K562 (cell line): Measurements from ENCODE around the gene CNIH3. TPM values are rescaled to one million over a fixed set of nuclear protein-coding genes. Genes with fewer than 3 reads are reported as not detected.

Source experiments
- ATAC-seq: fragments of 200-7000 bp; cut with Tn5 transposase; 3 replicates; pipeline ENCODE4 v1.9.1; 2020; ENCODE audit warnings: moderate library complexity
- BruUV-seq: library from RNA; stranded (reverse); fragments of 400-500 nt; replicated peaks from 2 replicates; lab custom pipeline; 2021; lab: Mats Ljungman, UMichigan
- CTCF ChIA-PET: fragments of 300-600 bp; formaldehyde crosslinking; extraction: SDS; loops from one replicate; lab custom pipeline; 2021; ENCODE audit warnings: low intra/inter-chr PET ratio; lab: Yijun Ruan, JAX
- POLR2A ChIA-PET: fragments of 300-600, 350-650 bp; sonication (Branson Sonifier 250); formaldehyde crosslinking; extraction: SDS; loops from one replicate; lab custom pipeline; 2021; ENCODE audit warnings: antibody characterized with exemption, inconsistent platforms; lab: Yijun Ruan, JAX
- DNase-seq, 4 experiments: peaks; one replicate each; pipeline versions ENCODE4 v3.0.0 to v3.0.0-alpha.2; 2011 to 2018; ENCODE audit warnings: low spot score in 3 of 4, mixed read lengths in 3 of 4; ENCODE audit errors: extremely low read depth in 1 of 4
- FAIRE-seq: peaks from 2 replicates; lab custom pipeline; 2011; peaks lifted over from hg19 to GRCh38; lab: Jason Lieb, UNC
- H2AFZ ChIP-seq: 2 replicates; pipeline ENCODE4 v1.6.0; 2011; ENCODE audit warnings: low read depth, low read length, control low read depth, inconsistent platforms
- H3K27ac ChIP-seq: fragments of 200-600 bp; 3 replicates; pipeline ENCODE4 v1.8.0; 2011; ENCODE audit warnings: low read depth, mild to moderate bottlenecking, control low read depth, inconsistent platforms, low read length, moderate library complexity, mixed read lengths; ENCODE audit errors: extremely low read depth
- H3K27me3 ChIP-seq, 2 experiments: fragments of 300-600 bp in 1 of 2; 2 replicates in 1 of 2; 3 replicates in 1 of 2; pipeline versions ENCODE4 v1.6.0 to v1.8.0; 2011; ENCODE audit warnings: inconsistent platforms in 2 of 2, low read length in 2 of 2, mild to moderate bottlenecking in 1 of 2, mixed read lengths in 1 of 2, moderate library complexity in 1 of 2; ENCODE audit not compliant: control insufficient read depth in 2 of 2, insufficient read depth in 2 of 2
- H3K36me3 ChIP-seq: fragments of 300-600 bp; 3 replicates; pipeline ENCODE4 v1.8.0; 2011; ENCODE audit warnings: mild to moderate bottlenecking, low read length, inconsistent platforms; ENCODE audit not compliant: control insufficient read depth, insufficient read depth
- H3K4me1 ChIP-seq, 2 experiments: fragments of 200-600 bp in 1 of 2; replicated peaks in 1 of 2; 2 replicates in 1 of 2; 3 replicates in 1 of 2; pipeline versions ENCODE4 v1.5.1 to v1.8.0; 2011; ENCODE audit warnings: inconsistent platforms in 2 of 2, low read length in 2 of 2, mild to moderate bottlenecking in 1 of 2, mixed read lengths in 1 of 2, moderate library complexity in 1 of 2; ENCODE audit not compliant: control insufficient read depth in 2 of 2, insufficient read depth in 2 of 2
- H3K4me2 ChIP-seq: 2 replicates; pipeline ENCODE4 v1.6.1; 2011; ENCODE audit warnings: low read length, control low read depth, inconsistent platforms, mixed read lengths; ENCODE audit not compliant: insufficient read depth
- H3K4me3 ChIP-seq: fragments of 200-600 bp; sonication (generic), shearing (Covaris generic); 2 replicates; pipeline ENCODE4 v1.5.1; 2016; ENCODE audit warnings: control low read depth, inconsistent platforms
- H3K79me2 ChIP-seq: fragments of 200-600 bp; 3 replicates; pipeline ENCODE4 v1.8.0; 2011; ENCODE audit warnings: low read length, inconsistent platforms; ENCODE audit not compliant: control insufficient read depth, insufficient read depth
- H3K9ac ChIP-seq, 2 experiments: 2 replicates each; pipeline versions ENCODE4 v1.6.0 to v1.6.1; 2011; ENCODE audit warnings: low read depth in 2 of 2, low read length in 2 of 2, control low read depth in 1 of 2, inconsistent platforms in 1 of 2, mild to moderate bottlenecking in 1 of 2, mixed read lengths in 1 of 2; ENCODE audit not compliant: insufficient read depth in 1 of 2
- H3K9me1 ChIP-seq: one replicate; pipeline ENCODE4 v1.6.0; 2011; ENCODE audit warnings: inconsistent platforms, mild to moderate bottlenecking, low read length, moderate library complexity; ENCODE audit not compliant: control insufficient read depth, insufficient read depth
- H3K9me3 ChIP-seq: replicated peaks from 2 replicates; pipeline ENCODE4 v1.5.1; 2011; ENCODE audit warnings: low read depth, low read length, inconsistent platforms; ENCODE audit not compliant: control insufficient read depth, insufficient read depth
- H4K20me1 ChIP-seq: replicated peaks from 2 replicates; pipeline ENCODE4 v1.6.1; 2011; ENCODE audit warnings: low read length, inconsistent platforms, mixed read lengths; ENCODE audit not compliant: control insufficient read depth, insufficient read depth
- BRD4 ChIP-seq: fragments of 200-600 bp; sonication (generic); IDR thresholded peaks from 2 replicates; pipeline ENCODE4 v1.6.1; 2017; ENCODE audit warnings: inconsistent platforms
- CBFA2T3 ChIP-seq: fragments of 450-650 bp; IDR thresholded peaks from 2 replicates; pipeline ENCODE4 v1.6.1; 2017
- CHCHD3 ChIP-seq: fragments of 250-450 bp; sonication (Bioruptor Pico); IDR thresholded peaks from 2 replicates; pipeline ENCODE4 v2.1.2; 2022; ENCODE audit warnings: mild to moderate bottlenecking
- EGR1 ChIP-seq: fragments of 450-650 bp; conservative IDR thresholded peaks from 2 replicates; pipeline ENCODE4 v1.6.1; 2017; ENCODE audit warnings: mild to moderate bottlenecking
- HMG20B ChIP-seq: fragments of 250-450 bp; sonication (Bioruptor Pico); IDR thresholded peaks from 2 replicates; pipeline ENCODE4 v1.5.0; 2021; ENCODE audit warnings: mild to moderate bottlenecking
- NEUROD1 ChIP-seq: fragments of 150-350 bp; IDR thresholded peaks from 2 replicates; pipeline ENCODE4 v1.6.1; 2014; ENCODE audit warnings: borderline replicate concordance, low read length, low read depth; ENCODE audit not compliant: partially characterized antibody
- NFRKB ChIP-seq: fragments of 450-650 bp; IDR thresholded peaks from 2 replicates; pipeline ENCODE4 v1.6.1; 2016; ENCODE audit warnings: low read depth
- RB1 ChIP-seq: fragments of 450-650 bp; IDR thresholded peaks from 2 replicates; pipeline ENCODE4 v1.6.1; 2017; ENCODE audit warnings: low read depth, mild to moderate bottlenecking
- TARDBP ChIP-seq: fragments of 450-650 bp; IDR thresholded peaks from 2 replicates; pipeline ENCODE4 v1.6.1; 2016
- TRIM28 ChIP-seq: fragments of 450-650 bp; IDR thresholded peaks from 2 replicates; pipeline ENCODE4 v1.6.1; 2017
- ZNF274 ChIP-seq: IDR thresholded peaks from 2 replicates; pipeline ENCODE4 v1.6.1; 2011; ENCODE audit warnings: low read depth, mild to moderate bottlenecking, low read length, moderate library complexity, borderline replicate concordance
- ZNF384 ChIP-seq: IDR thresholded peaks from 2 replicates; pipeline ENCODE4 v1.6.1; 2012; ENCODE audit warnings: low read depth, low read length, improper control_type of control experiment
- ZNF583 ChIP-seq: fragments of 250-450 bp; sonication (Bioruptor Pico); IDR thresholded peaks from 2 replicates; pipeline ENCODE4 v1.4.0; 2020
- ZNF766 ChIP-seq: fragments of 200-800 bp; sonication (Bioruptor generic); conservative IDR thresholded peaks from 2 replicates; pipeline ENCODE4 v1.6.1; 2016; ENCODE audit warnings: missing genetic modification characterization, missing compliant biosample characterization
- WGBS: fragments of 100-300 bp; shearing (Covaris generic); methylation state at CpG from one replicate; pipeline ENCODE4 v1.1.6; 2016; ENCODE audit warnings: low coverage, mixed read lengths; ENCODE audit not compliant: insufficient coverage; ENCODE audit errors: missing lambda C conversion rate; 5-methylcytosine and 5-hydroxymethylcytosine counted together
- in situ Hi-C: fragments of 300-500 bp; cut with MboI; formaldehyde crosslinking; loops from 4 replicates; pipeline ENCODE4 v1.15.0; 2018; ENCODE audit warnings: inconsistent platforms, mixed read lengths
- intact Hi-C: fragments of 100-400 bp; cut with micrococcal nuclease; formaldehyde crosslinking; loops from 2 replicates; pipeline ENCODE4 v1.14.2; 2022
- polyA plus RNA-seq, 8 experiments: library from polyadenylated mRNA; depleted of rRNA in 4 of 8; stranded (reverse) in 5 of 8; unstranded in 3 of 8; fragments of >200 nt; fragmentation: Nextera tagmentation in 2 of 8; fragmentation: Illumina TruSeq in 1 of 8; extraction: Ambion mirVana in 2 of 8; extraction: Trizol in 1 of 8; gene quantifications; 2 replicates each; pipeline versions ENCODE4 v1.2.1 to v1.2.3, GENCODE V29; 2011 to 2014; ENCODE audit warnings: inconsistent platforms in 1 of 8, missing spikeins in 1 of 8
- total RNA-seq, 7 experiments: library from RNA; depleted of rRNA in 6 of 7; stranded (reverse); fragments of >200 nt in 6 of 7; fragmentation: Illumina TruSeq in 2 of 7; extraction: Trizol in 2 of 7; gene quantifications; 2 replicates each; pipeline versions ENCODE4 v1.2.1 to v1.2.3, GENCODE V29; 2011 to 2021; ENCODE audit warnings: low replicate concordance in 1 of 7
- TF ChIP-seq, protein P1 (sequence below): sonication (generic); formaldehyde crosslinking; IDR thresholded peaks from 2 replicates; pipeline ENCODE4 v1.8.0; 2022; ENCODE audit warnings: missing genetic modification reagents, mild to moderate bottlenecking, moderate library complexity, borderline replicate concordance
- TF ChIP-seq, protein P2 (sequence below): fragments of 450-650 bp; formaldehyde crosslinking; IDR thresholded peaks from 2 replicates; pipeline ENCODE4 v1.4.0; 2020; ENCODE audit warnings: mild to moderate bottlenecking, moderate library complexity
- TF ChIP-seq, protein P3 (sequence below), 2 experiments: fragments of 450-650 bp in 1 of 2; sonication (generic) in 1 of 2; formaldehyde crosslinking; conservative IDR thresholded peaks; 2 replicates each; pipeline versions ENCODE4 v1.4.0 to v1.8.1; 2020 to 2022; ENCODE audit warnings: mild to moderate bottlenecking in 1 of 2, missing genetic modification reagents in 1 of 2
- TF ChIP-seq, protein P4 (sequence below): fragments of 250-450 bp; sonication (Bioruptor Pico); IDR thresholded peaks from 2 replicates; pipeline ENCODE4 v1.4.0; 2020; ENCODE audit warnings: mild to moderate bottlenecking, moderate library complexity

Gene CNIH3
- total and polyA plus RNA-seq, 9 of the 15 experiments (the other 6 are each of a cell fraction or from before 2014, with no cell fraction given) = 0.14 to 1.8 (median 0.79) TPM

DNA sequence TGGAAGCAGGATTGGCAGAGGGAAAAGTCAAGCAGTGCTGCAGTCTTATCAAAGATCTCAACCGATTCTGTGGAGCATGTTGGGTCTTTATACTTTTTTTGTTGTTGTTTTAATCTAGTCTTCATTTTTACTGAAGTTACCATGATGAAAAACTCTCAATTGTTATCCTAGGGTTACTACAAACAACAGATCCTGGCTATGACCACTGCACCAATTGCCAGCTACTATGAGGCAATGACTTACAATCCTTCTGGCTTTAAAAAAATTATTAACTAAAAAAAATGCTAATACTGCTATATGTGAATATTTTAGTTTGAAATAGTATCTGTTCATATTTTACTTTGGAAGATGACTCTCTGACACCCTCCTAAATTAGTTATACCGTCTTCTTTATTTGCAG is 145.9 kb downstream of the CNIH3 start (continued):
- no peak for TF ChIP-seq CHCHD3 (CRISPR knock-in tag)
- no peak for TF ChIP-seq ZNF583
- TF ChIP-seq, protein P1, sequence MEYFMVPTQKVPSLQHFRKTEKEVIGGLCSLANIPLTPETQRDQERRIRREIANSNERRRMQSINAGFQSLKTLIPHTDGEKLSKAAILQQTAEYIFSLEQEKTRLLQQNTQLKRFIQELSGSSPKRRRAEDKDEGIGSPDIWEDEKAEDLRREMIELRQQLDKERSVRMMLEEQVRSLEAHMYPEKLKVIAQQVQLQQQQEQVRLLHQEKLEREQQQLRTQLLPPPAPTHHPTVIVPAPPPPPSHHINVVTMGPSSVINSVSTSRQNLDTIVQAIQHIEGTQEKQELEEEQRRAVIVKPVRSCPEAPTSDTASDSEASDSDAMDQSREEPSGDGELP (CRISPR knock-in tag) = no peak
- no peak for TF ChIP-seq NFRKB
- TF ChIP-seq CBFA2T3 = no peak
- no peak for TF ChIP-seq RB1
- TF ChIP-seq NEUROD1 = no peak

DNA sequence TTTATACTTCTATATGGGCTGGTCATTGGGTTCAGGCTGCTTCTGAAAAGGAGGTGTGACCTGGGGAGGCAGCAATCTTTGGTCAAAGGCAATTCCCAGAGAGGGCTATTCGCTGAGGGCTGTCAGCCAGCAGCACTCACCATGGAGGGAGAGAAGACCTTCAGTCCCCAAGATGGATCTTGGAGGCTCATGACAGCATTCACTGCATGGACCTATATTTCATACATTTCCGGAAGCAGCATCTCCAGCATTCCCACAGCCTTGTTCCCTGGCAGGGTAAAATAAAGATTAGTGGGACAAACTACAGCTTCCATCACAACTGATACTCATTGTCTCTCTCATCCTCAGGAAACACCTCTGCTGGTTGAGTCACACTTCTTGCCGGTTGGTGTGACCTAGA is 146.6 kb downstream of the CNIH3 start:
- 0% methylated on average over 3 of the region's 3 CpGs for WGBS
- H3K9me3 ChIP-seq = no peaks in the 10 kb centered on the region
- POLR2A ChIA-PET = interaction anchor here (0.7 to 1.1 kb wide), 2 partner anchors 220 to 1619 kb away, joined by 3 to 5 read pairs; no protein-coding TSS in a partner anchor
- in situ Hi-C loops (no loop called here), intact Hi-C loops (no loop called here)
- H3K9me1 ChIP-seq = peaks cover 2% of the 10 kb centered on the region
- BruUV-seq = no TSS peak
- H3K79me2 ChIP-seq = no peaks in the 10 kb centered on the region
- H3K9ac ChIP-seq = no peak overlapping the region
- H2AFZ ChIP-seq = no peak overlapping the region
- DNase-seq (no peak), FAIRE-seq (no peak), ATAC-seq (no peak)
- H3K27me3 ChIP-seq = peaks cover 0 to 11% of the 10 kb centered on the region in 2 experiments; a peak in 1 of 5 replicates
- no peaks in the 10 kb centered on the region for H4K20me1 ChIP-seq
- CTCF ChIA-PET = no interaction called here
- H3K4me3 ChIP-seq = no peak overlapping the region
- no peaks in the 10 kb centered on the region for H3K4me1 ChIP-seq
- no peak overlapping the region for H3K4me2 ChIP-seq
- no peak overlapping the region for H3K27ac ChIP-seq
- no peaks in the 10 kb centered on the region for H3K36me3 ChIP-seq
- TF ChIP-seq EGR1 = no peak
- TF ChIP-seq, protein P2, sequence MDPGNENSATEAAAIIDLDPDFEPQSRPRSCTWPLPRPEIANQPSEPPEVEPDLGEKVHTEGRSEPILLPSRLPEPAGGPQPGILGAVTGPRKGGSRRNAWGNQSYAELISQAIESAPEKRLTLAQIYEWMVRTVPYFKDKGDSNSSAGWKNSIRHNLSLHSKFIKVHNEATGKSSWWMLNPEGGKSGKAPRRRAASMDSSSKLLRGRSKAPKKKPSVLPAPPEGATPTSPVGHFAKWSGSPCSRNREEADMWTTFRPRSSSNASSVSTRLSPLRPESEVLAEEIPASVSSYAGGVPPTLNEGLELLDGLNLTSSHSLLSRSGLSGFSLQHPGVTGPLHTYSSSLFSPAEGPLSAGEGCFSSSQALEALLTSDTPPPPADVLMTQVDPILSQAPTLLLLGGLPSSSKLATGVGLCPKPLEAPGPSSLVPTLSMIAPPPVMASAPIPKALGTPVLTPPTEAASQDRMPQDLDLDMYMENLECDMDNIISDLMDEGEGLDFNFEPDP (CRISPR knock-in tag) = no peak
- TF ChIP-seq BRD4 = no peak
- no peak for TF ChIP-seq HMG20B
- TF ChIP-seq ZNF384 = no peak
- TF ChIP-seq ZNF766 (CRISPR knock-in tag) = no peak
- TF ChIP-seq TARDBP = no peak
- no peak for TF ChIP-seq TRIM28
- TF ChIP-seq, protein P3, sequence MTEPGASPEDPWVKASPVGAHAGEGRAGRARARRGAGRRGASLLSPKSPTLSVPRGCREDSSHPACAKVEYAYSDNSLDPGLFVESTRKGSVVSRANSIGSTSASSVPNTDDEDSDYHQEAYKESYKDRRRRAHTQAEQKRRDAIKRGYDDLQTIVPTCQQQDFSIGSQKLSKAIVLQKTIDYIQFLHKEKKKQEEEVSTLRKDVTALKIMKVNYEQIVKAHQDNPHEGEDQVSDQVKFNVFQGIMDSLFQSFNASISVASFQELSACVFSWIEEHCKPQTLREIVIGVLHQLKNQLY (CRISPR knock-in tag; conservative IDR thresholded peaks at IDR 0.05) = no peak
- TF ChIP-seq, protein P4, sequence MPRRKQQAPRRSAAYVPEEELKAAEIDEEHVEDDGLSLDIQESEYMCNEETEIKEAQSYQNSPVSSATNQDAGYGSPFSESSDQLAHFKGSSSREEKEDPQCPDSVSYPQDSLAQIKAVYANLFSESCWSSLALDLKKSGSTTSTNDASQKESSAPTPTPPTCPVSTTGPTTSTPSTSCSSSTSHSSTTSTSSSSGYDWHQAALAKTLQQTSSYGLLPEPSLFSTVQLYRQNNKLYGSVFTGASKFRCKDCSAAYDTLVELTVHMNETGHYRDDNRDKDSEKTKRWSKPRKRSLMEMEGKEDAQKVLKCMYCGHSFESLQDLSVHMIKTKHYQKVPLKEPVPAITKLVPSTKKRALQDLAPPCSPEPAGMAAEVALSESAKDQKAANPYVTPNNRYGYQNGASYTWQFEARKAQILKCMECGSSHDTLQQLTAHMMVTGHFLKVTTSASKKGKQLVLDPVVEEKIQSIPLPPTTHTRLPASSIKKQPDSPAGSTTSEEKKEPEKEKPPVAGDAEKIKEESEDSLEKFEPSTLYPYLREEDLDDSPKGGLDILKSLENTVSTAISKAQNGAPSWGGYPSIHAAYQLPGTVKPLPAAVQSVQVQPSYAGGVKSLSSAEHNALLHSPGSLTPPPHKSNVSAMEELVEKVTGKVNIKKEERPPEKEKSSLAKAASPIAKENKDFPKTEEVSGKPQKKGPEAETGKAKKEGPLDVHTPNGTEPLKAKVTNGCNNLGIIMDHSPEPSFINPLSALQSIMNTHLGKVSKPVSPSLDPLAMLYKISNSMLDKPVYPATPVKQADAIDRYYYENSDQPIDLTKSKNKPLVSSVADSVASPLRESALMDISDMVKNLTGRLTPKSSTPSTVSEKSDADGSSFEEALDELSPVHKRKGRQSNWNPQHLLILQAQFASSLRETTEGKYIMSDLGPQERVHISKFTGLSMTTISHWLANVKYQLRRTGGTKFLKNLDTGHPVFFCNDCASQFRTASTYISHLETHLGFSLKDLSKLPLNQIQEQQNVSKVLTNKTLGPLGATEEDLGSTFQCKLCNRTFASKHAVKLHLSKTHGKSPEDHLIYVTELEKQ (CRISPR knock-in tag) = no peak
- no peak for TF ChIP-seq ZNF274
